Medulla oblongata (tissue), 1 donor: ENCODE results near the gene DSE.

Source experiments
- DNase-seq: peaks from one replicate; pipeline ENCODE4 v3.0.0-alpha.2; 2015; ENCODE audit errors: extremely low spot score

The DSE gene

GRCh38 chr6:116476002-116476678 is 105.4 kb downstream of the DSE start:
- no peak for DNase-seq

DNA sequence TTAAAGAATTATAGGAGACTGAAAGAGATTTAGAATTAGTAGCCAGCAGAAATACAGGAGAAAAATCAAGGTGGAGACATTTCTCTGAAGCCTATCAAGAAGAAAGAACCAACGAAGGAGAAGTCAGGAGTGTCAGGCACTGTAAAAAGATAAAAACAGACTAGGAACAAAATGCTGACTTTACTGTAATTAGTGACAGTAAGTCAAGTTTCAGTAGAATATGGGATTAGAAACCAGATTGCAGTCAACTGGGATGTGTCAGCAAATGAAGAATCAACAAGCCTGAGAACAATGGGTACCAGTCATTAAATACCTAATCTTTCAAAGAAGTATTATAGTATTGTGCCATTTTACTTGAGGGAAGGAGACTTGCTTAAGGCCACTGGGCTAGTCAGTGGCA is 112.0 kb downstream of the DSE start:
- DNase-seq: no peak

GRCh38 chr6:116483616-116484015 is 112.9 kb downstream of the DSE start:
- DNase-seq: no peak

DNA sequence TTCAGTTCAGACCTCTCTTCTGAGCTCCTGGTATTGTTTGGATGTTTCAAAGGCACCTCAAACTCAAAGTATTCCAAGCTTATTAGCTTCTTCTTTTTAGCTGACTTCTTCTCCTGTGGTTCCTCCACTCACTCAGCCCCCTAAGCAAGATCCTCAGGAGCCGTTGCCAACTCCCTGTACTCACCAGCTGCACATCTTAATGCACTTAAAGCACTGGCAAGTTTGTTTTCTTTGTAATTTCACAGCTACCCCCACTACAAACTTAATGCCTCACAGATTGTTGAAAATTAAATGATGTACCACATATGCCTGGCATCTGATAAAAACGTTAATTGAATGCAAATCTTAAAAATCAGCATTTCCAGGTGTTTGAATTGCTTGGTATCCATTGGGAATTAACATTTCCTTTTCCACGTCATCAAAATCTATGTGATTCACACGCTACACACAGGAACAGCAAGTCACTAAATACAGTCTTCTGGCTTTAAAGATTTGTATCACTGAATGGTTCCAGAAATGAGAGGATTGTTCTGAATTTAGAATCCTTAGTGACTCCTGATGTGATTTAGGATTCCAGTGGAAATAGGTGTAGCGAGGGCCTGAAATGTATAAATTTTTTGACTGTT is 114.9 kb downstream of the DSE start:
- no peak for DNase-seq

DNA sequence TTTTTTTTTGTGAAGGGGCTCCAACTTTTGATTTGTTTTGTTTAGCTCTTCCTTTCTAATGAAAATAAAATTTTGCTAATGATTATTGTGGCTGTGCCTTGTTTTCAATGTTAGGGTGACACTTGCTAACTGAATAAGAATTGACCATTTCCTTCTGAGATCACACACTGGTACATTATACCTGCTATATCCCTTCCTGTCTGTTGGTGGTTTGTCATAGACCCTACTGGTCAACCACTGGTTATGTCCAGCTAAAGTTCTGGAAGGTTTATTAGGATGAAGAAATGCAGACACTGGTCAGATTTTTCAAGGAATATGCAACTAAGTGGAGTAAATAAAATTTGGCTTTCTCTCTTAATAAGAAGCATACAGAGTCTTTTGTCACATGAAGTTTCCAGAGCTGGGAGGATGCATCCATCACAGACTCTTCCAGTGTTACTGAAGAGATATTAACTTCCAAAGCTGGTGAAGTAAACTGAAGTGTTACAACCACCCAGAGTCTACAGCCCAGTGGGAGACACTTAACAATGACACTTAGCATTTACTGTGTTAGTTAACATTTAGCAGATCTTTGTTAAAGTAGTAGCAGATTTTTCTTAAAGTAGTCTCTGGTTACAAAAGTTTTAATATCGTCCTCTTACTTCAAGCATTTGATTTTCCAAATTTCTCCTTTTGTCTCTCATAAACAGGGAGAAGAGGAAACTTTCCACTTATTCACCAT is 121.0 kb downstream of the DSE start:
- no peak for DNase-seq

- no peak for DNase-seq
These were observed 121.8 kb downstream of the DSE start for GRCh38 chr6:116492331-116493067.
